K562 (cell line): ENCODE measurements around the gene C1orf198. TPM values are rescaled to one million over a fixed set of nuclear protein-coding genes. Genes with fewer than 3 reads are reported as not detected.

Experiments used
- ATAC-seq: fragments of 200-7000 bp; cut with Tn5 transposase; 3 replicates; pipeline ENCODE4 v1.9.1; 2020; ENCODE audit warnings: moderate library complexity
- BruUV-seq: library from RNA; stranded (reverse); fragments of 400-500 nt; replicated peaks from 2 replicates; lab custom pipeline; 2021; lab: Mats Ljungman, UMichigan
- CTCF ChIA-PET: fragments of 300-600 bp; formaldehyde crosslinking; extraction: SDS; loops from one replicate; lab custom pipeline; 2021; ENCODE audit warnings: low intra/inter-chr PET ratio; lab: Yijun Ruan, JAX
- POLR2A ChIA-PET: fragments of 300-600, 350-650 bp; sonication (Branson Sonifier 250); formaldehyde crosslinking; extraction: SDS; loops from one replicate; lab custom pipeline; 2021; ENCODE audit warnings: antibody characterized with exemption, inconsistent platforms; lab: Yijun Ruan, JAX
- DNase-seq, 4 experiments: peaks; one replicate each; pipeline versions ENCODE4 v3.0.0 to v3.0.0-alpha.2; 2011 to 2018; ENCODE audit warnings: low spot score in 3 of 4, mixed read lengths in 3 of 4; ENCODE audit errors: extremely low read depth in 1 of 4
- FAIRE-seq: peaks from 2 replicates; lab custom pipeline; 2011; peaks lifted over from hg19 to GRCh38; lab: Jason Lieb, UNC
- H2AFZ ChIP-seq: 2 replicates; pipeline ENCODE4 v1.6.0; 2011; ENCODE audit warnings: low read depth, low read length, control low read depth, inconsistent platforms
- H3K27ac ChIP-seq: fragments of 200-600 bp; 3 replicates; pipeline ENCODE4 v1.8.0; 2011; ENCODE audit warnings: low read depth, mild to moderate bottlenecking, control low read depth, inconsistent platforms, low read length, moderate library complexity, mixed read lengths; ENCODE audit errors: extremely low read depth
- H3K27me3 ChIP-seq, 2 experiments: fragments of 300-600 bp in 1 of 2; 2 replicates in 1 of 2; 3 replicates in 1 of 2; pipeline versions ENCODE4 v1.6.0 to v1.8.0; 2011; ENCODE audit warnings: inconsistent platforms in 2 of 2, low read length in 2 of 2, mild to moderate bottlenecking in 1 of 2, mixed read lengths in 1 of 2, moderate library complexity in 1 of 2; ENCODE audit not compliant: control insufficient read depth in 2 of 2, insufficient read depth in 2 of 2
- H3K36me3 ChIP-seq: fragments of 300-600 bp; 3 replicates; pipeline ENCODE4 v1.8.0; 2011; ENCODE audit warnings: mild to moderate bottlenecking, low read length, inconsistent platforms; ENCODE audit not compliant: control insufficient read depth, insufficient read depth
- H3K4me1 ChIP-seq, 2 experiments: fragments of 200-600 bp in 1 of 2; replicated peaks in 1 of 2; 2 replicates in 1 of 2; 3 replicates in 1 of 2; pipeline versions ENCODE4 v1.5.1 to v1.8.0; 2011; ENCODE audit warnings: inconsistent platforms in 2 of 2, low read length in 2 of 2, mild to moderate bottlenecking in 1 of 2, mixed read lengths in 1 of 2, moderate library complexity in 1 of 2; ENCODE audit not compliant: control insufficient read depth in 2 of 2, insufficient read depth in 2 of 2
- H3K4me2 ChIP-seq: 2 replicates; pipeline ENCODE4 v1.6.1; 2011; ENCODE audit warnings: low read length, control low read depth, inconsistent platforms, mixed read lengths; ENCODE audit not compliant: insufficient read depth
- H3K4me3 ChIP-seq: fragments of 200-600 bp; sonication (generic), shearing (Covaris generic); 2 replicates; pipeline ENCODE4 v1.5.1; 2016; ENCODE audit warnings: control low read depth, inconsistent platforms
- H3K79me2 ChIP-seq: fragments of 200-600 bp; 3 replicates; pipeline ENCODE4 v1.8.0; 2011; ENCODE audit warnings: low read length, inconsistent platforms; ENCODE audit not compliant: control insufficient read depth, insufficient read depth
- H3K9ac ChIP-seq, 2 experiments: 2 replicates each; pipeline versions ENCODE4 v1.6.0 to v1.6.1; 2011; ENCODE audit warnings: low read depth in 2 of 2, low read length in 2 of 2, control low read depth in 1 of 2, inconsistent platforms in 1 of 2, mild to moderate bottlenecking in 1 of 2, mixed read lengths in 1 of 2; ENCODE audit not compliant: insufficient read depth in 1 of 2
- H3K9me1 ChIP-seq: one replicate; pipeline ENCODE4 v1.6.0; 2011; ENCODE audit warnings: inconsistent platforms, mild to moderate bottlenecking, low read length, moderate library complexity; ENCODE audit not compliant: control insufficient read depth, insufficient read depth
- H3K9me3 ChIP-seq: replicated peaks from 2 replicates; pipeline ENCODE4 v1.5.1; 2011; ENCODE audit warnings: low read depth, low read length, inconsistent platforms; ENCODE audit not compliant: control insufficient read depth, insufficient read depth
- H4K20me1 ChIP-seq: replicated peaks from 2 replicates; pipeline ENCODE4 v1.6.1; 2011; ENCODE audit warnings: low read length, inconsistent platforms, mixed read lengths; ENCODE audit not compliant: control insufficient read depth, insufficient read depth
- DPF2 ChIP-seq: fragments of 450-650 bp; IDR thresholded peaks from 2 replicates; pipeline ENCODE4 v1.6.1; 2016
- NR2C1 ChIP-seq, 2 experiments: fragments of 450-650 bp; IDR thresholded peaks; 2 replicates each; pipeline ENCODE4 v1.6.1; 2017; ENCODE audit warnings: mild to moderate bottlenecking in 2 of 2, antibody characterized with exemption in 1 of 2, inconsistent platforms in 1 of 2, missing compliant biosample characterization in 1 of 2, missing genetic modification characterization in 1 of 2
- RBM39 ChIP-seq: fragments of 200-400 bp; formaldehyde crosslinking; optimal IDR thresholded peaks from 2 replicates; pipeline ENCODE3; 2018; ENCODE audit warnings: low read depth, low read length
- SIN3A ChIP-seq, 2 experiments: fragments of 150-350 bp in 1 of 2; IDR thresholded peaks; 2 replicates each; pipeline ENCODE4 v1.6.1; 2011 to 2016; ENCODE audit warnings: borderline replicate concordance in 2 of 2, low read depth in 2 of 2, low read length in 2 of 2, mild to moderate bottlenecking in 2 of 2, moderate library complexity in 2 of 2; ENCODE audit not compliant: control insufficient read depth in 1 of 2
- U2AF2 ChIP-seq: fragments of 200-400 bp; formaldehyde crosslinking; optimal IDR thresholded peaks from 2 replicates; pipeline ENCODE3; 2017; ENCODE audit warnings: low read depth, mild to moderate bottlenecking, low read length
- ZNF354B ChIP-seq: fragments of 250-450 bp; sonication (Bioruptor Pico); IDR thresholded peaks from 2 replicates; pipeline ENCODE4 v1.4.0; 2020
- WGBS: fragments of 100-300 bp; shearing (Covaris generic); methylation state at CpG from one replicate; pipeline ENCODE4 v1.1.6; 2016; ENCODE audit warnings: low coverage, mixed read lengths; ENCODE audit not compliant: insufficient coverage; ENCODE audit errors: missing lambda C conversion rate; 5-methylcytosine and 5-hydroxymethylcytosine counted together
- in situ Hi-C: fragments of 300-500 bp; cut with MboI; formaldehyde crosslinking; loops from 4 replicates; pipeline ENCODE4 v1.15.0; 2018; ENCODE audit warnings: inconsistent platforms, mixed read lengths
- intact Hi-C: fragments of 100-400 bp; cut with micrococcal nuclease; formaldehyde crosslinking; loops from 2 replicates; pipeline ENCODE4 v1.14.2; 2022
- polyA plus RNA-seq, 8 experiments: library from polyadenylated mRNA; depleted of rRNA in 4 of 8; stranded (reverse) in 5 of 8; unstranded in 3 of 8; fragments of >200 nt; fragmentation: Nextera tagmentation in 2 of 8; fragmentation: Illumina TruSeq in 1 of 8; extraction: Ambion mirVana in 2 of 8; extraction: Trizol in 1 of 8; gene quantifications; 2 replicates each; pipeline versions ENCODE4 v1.2.1 to v1.2.3, GENCODE V29; 2011 to 2014; ENCODE audit warnings: inconsistent platforms in 1 of 8, missing spikeins in 1 of 8
- total RNA-seq, 7 experiments: library from RNA; depleted of rRNA in 6 of 7; stranded (reverse); fragments of >200 nt in 6 of 7; fragmentation: Illumina TruSeq in 2 of 7; extraction: Trizol in 2 of 7; gene quantifications; 2 replicates each; pipeline versions ENCODE4 v1.2.1 to v1.2.3, GENCODE V29; 2011 to 2021; ENCODE audit warnings: low replicate concordance in 1 of 7
- TF ChIP-seq, protein P1 (sequence below), 2 experiments: IDR thresholded peaks in 1 of 2; conservative IDR thresholded peaks in 1 of 2; 2 replicates each; pipeline ENCODE4 v1.6.1; 2016; ENCODE audit warnings: low read depth in 2 of 2, mild to moderate bottlenecking in 1 of 2, missing compliant biosample characterization in 1 of 2, missing genetic modification characterization in 1 of 2, moderate library complexity in 1 of 2
- TF ChIP-seq, protein P2 (sequence below): sonication (generic); IDR thresholded peaks from 2 replicates; pipeline ENCODE4 v1.6.1; 2016

The C1orf198 gene
- total and polyA plus RNA-seq, 9 of the 15 experiments (the other 6 are each of a cell fraction or from before 2014, with no cell fraction given): 2.0 to 15.1 (median 10.4) TPM

DNA sequence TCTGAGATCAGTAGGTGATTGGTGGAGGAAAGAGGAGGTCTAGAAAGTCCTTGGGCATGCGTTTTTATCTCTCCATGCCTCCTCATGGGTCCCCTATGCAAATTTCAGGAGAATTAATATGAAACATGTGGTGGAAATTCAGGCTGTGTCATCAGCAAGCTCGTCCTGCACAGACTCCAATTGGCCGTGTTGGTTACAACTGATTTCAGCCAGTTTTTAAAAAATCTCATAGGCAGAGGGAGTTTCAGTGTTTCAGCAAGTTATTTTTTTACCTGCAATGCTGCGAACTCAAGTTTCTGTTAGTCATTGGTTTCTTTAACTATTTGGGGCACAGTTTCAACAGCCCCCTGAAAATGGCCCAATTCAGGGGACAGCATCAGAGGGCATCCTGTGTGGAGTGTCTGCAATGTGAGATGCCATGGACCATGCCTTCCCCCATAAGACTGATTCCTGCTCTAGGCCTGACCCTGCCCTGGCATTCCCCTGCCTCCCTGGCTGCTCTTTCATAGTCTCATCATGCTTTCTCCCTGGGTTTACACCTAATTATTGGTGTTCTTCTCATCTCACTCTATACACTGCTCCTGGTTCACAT, 59.9 kb downstream of the C1orf198 start:
- DNase-seq: no peak
- H3K4me1 ChIP-seq: no peaks in the 10 kb centered on the region
- in situ Hi-C loops: loop anchor here (10.0 kb wide), 1 partner anchor 796 kb away; no protein-coding TSS in a partner anchor
- H2AFZ ChIP-seq: no peak overlapping the region
- no peaks in the 10 kb centered on the region for H3K9me1 ChIP-seq
- H3K9me3 ChIP-seq: peaks cover 6% of the 10 kb centered on the region
- no peak overlapping the region for H3K27ac ChIP-seq
- H4K20me1 ChIP-seq: no peaks in the 10 kb centered on the region
- ChIA-PET CTCF (no interaction called here), POLR2A (no interaction called here)
- BruUV-seq: no TSS peak
- H3K27me3 ChIP-seq: peaks cover 0 to 12% of the 10 kb centered on the region in 2 experiments; a peak in 2 of 5 replicates
- no peaks in the 10 kb centered on the region for H3K79me2 ChIP-seq
- TF ChIP-seq SIN3A (IDR thresholded peaks at IDR 0.05; ENCODE audit: borderline replicate concordance in 2 of 2, control insufficient read depth in 1 of 2, low read depth in 2 of 2, low read length in 2 of 2): no peak
- no peak for TF ChIP-seq NR2C1 (IDR thresholded peaks at IDR 0.05)
- no peak for TF ChIP-seq NR2C1 (tag; IDR thresholded peaks at IDR 0.05)
- no peak for TF ChIP-seq RBM39
- TF ChIP-seq, protein P1, sequence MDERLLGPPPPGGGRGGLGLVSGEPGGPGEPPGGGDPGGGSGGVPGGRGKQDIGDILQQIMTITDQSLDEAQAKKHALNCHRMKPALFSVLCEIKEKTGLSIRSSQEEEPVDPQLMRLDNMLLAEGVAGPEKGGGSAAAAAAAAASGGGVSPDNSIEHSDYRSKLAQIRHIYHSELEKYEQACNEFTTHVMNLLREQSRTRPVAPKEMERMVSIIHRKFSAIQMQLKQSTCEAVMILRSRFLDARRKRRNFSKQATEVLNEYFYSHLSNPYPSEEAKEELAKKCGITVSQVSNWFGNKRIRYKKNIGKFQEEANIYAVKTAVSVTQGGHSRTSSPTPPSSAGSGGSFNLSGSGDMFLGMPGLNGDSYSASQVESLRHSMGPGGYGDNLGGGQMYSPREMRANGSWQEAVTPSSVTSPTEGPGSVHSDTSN (CRISPR knock-in tag; IDR thresholded peaks at IDR 0.05; ENCODE audit: low read depth): no peak
- TF ChIP-seq, protein P1 (tag; conservative IDR thresholded peaks at IDR 0.05; ENCODE audit: low read depth): no peak
- TF ChIP-seq, protein P2, sequence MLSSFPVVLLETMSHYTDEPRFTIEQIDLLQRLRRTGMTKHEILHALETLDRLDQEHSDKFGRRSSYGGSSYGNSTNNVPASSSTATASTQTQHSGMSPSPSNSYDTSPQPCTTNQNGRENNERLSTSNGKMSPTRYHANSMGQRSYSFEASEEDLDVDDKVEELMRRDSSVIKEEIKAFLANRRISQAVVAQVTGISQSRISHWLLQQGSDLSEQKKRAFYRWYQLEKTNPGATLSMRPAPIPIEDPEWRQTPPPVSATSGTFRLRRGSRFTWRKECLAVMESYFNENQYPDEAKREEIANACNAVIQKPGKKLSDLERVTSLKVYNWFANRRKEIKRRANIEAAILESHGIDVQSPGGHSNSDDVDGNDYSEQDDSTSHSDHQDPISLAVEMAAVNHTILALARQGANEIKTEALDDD: no peak
- no peak for TF ChIP-seq DPF2
- TF ChIP-seq U2AF2: no peak
- TF ChIP-seq ZNF354B (CRISPR knock-in tag): no peak
- no peak for ATAC-seq
- no peak overlapping the region for H3K9ac ChIP-seq
- intact Hi-C loops: no loop called here
- WGBS: 3% methylated on average over 4 of the region's 4 CpGs
- H3K4me2 ChIP-seq: no peak overlapping the region
- no peaks in the 10 kb centered on the region for H3K36me3 ChIP-seq
- H3K4me3 ChIP-seq: no peak overlapping the region
- FAIRE-seq: no peak
